Measurements from ENCODE around the gene DAAM2.

DAAM2 gene

DNA sequence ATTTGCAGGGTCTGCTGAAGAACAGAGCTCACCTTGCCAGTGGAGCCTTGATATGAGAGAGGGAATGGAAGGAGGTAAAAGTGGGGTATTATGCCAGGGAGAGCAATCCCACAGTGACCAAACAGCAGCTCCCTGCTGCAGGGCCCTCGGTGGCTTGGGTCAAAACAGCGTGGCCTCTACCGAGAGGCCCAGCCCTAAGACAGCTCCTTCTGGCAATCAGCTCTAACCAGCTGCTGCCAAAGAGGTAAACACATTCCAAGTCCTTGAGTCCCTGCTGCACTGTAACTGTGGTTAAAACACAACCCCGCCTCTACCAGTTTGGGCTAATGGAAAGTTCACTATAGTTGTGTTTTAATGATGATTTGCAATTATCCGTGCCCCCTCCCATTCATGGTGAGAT is 1.4 kb upstream of the DAAM2 start:
- no peak for DNase-seq

DNA sequence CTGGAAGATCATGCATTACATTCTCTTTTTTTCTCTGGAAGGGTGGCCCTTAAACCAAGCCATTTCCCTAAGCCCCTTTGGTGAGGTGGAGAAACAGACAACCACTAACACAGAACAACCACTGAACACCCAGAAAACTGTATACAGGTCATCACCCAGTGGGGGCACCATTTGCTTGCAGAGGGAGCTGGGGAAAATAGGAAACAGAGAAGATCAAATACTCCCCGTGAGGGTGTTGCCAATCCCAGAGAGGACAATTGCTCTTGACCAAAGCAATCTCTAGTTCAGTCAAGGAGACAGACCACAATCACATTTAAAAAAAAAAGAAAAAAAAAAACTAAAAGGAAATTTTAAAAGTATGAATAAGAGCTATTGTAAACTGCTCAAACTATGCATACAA is 865 bp upstream of the DAAM2 start:
- DNase-seq: no peak

DNA sequence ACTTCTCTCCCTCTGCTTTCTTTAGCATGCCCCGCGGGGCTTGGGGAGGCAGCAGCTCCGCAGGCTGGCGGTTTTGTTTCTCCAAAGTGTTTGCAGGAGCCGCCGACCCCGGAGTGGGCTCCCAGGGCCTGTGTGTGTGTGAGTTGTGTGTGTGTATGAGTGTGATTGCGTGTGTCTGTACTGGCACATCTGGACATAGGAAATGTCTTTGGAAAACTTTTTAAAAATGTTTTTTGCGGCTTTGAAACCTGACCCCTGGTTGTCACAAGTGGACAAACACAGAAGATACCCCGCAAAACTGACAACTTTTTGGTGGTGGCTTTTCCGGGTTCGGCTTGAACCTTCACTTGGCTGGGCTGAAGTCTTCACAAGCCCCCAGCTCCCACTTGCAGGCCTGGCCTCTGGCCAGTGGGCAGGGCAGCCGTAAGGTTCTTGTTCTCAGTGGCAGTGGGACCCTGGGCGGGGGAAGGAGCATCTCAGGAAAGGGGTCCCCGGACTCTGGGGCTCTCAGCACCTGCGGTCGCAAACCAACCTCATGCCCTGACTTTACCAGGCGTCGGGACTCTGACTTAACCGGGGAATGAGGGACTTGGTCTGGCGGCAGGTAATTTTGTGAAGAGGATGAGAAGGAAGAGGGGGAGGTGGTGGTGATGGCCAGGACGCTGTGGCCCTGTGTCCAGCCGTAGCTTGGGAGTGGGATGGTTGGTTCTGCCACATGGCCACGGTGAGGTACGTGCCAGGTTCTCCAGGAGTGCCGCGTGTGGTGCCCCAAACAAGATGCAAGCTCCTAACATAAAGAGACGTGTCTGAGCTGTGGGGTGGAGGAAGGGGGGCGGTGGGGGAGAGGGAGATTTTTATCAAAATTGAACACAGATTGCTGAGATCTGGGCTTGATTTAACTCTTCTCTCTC is 619 bp downstream of the DAAM2 start:
- no peak for DNase-seq

DNA sequence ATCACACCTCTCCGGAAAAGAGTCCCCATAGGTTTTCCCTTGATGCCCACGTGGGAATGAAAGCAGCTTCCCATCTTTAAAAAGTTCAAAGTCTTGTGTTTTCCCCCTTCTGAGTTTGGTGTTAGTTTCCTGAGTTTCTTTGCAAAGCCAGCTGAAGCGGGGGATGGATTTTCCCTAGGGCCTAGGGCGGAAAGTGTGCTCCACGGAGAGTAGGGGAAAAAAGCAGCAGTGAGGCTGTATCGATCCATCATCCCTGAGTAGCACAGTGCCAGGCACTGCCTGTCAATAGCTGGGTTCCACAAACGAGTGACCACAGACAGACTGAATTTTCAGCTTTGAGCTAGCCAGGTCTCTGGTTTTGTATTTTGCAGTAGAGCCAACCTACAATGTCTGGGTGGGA is 1.3 kb downstream of the DAAM2 start:
- DNase-seq: no peak

DNA sequence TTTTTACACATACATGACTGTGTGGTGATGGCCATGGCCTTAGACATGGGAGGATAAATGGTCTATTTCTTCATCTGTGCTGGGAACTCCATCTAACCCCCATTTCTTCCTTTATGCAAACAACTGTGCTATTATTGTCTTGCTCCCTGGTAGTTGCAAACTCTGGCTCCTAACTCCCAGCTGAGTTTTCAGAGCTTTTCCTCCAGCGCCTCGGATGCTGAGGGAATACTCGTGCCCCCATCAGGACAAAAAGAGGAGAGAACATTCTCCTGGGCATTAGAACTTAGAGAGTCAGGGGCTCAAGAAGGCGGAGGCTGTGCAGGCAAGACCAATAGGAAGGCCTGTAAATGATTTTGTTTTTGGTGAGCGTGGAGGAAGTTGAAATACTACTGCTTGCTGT is 2.1 kb downstream of the DAAM2 start:
- no peak for DNase-seq

DNA sequence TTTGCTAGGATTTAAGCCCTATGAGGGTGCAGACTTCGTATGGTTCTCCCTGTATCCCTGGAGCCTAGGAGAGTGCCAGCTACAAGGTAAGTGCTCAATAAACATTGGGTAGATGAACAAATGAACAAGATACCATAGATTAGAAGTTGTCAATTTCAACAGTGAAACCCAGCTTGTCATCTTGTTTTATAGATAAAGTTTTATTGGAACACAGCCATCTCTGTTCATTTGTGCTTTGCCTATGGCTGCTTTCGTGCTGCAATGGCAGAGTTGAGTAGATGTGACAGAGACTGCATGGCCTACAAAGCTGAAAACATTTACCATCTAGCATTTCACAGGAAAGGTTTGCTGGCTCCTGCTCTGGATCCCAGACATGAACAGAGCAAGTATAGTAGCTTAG is 5.6 kb downstream of the DAAM2 start:
- no peak for DNase-seq

DNA sequence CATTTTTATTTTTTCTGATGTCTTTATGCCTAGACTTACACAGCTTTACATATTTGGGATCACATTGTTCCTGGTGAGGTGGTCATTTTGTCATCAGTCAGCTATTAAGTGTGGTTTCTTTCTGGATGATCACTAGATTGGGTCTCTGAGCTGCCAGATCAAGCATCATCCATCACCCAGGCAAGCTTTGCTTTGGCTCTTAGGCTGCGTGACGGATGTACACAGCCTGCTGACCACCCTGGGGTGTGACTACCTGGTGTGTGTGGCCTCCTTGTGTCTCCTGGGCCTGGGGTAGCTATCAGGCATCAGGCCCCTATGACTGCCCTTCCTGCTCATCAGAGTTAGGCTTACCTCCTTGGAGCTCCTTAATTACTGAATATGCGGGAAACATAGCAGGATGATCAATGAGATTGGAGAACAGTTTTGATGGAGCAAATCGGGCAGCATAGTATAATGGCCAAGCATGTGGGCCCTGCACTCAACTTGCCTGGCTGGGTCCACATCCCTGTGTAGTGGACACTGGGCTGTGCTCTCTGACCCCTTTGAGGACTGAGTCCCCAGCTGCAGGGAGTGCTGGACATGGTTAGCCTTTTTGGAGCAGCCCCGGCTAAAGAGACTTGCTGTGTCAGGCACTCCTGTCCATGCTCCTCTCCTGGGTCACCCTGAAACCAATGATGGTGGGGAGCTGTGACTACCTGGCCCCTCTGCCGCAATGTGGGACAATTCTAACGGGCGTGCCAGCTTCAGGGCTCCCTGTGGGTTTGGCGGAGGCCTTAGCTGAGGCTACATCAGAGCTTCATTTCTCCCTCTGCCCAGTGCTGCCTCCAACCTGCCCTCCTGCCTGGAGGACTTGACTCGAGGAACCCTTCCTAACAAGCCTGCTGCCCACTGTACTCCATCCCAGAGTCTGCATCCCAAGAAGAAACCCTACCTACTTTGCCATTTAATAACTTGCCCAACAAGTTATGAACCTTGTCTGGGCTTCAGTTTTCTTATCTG is 8.2 kb downstream of the DAAM2 start:
- DNase-seq: no peak

DNA sequence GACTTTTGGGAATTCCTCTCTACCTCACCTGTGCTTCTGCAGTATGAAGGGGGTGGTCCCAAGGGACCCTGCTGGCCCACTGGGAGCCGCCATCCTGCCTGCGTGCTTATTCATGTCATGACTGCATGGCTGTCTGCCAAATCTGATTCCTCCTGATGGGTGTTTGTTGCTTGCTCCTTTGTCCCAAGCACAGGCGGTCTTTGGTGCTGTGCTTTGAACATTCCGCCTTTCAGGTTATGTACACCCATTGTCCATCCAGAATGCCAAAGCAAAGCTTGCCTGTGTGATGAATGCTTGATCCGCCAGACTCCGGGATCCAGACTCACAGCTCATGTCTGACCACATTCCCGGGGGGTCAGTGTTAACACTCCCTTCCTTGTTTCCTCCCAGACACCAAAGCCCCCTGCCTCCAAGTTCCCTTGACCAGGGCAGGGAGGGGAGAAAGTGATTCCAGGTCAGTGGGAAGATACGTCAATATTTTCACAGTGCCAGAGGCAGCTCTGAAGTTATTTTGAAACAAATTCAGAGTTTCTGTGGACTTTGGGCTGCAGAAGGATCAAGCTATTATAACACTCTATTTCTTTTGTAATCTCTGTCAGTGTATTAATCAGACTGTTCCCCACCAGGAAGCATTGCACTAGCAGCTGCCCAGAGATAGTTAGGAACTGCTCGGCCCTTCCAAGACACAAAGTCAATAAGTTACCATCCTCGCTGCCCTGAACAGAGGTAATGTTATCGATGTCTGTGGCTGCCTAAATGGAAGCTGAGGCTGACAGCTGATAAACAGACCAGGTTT is 9.5 kb downstream of the DAAM2 start:
- peak; percentile 74 for DNase-seq

DNA sequence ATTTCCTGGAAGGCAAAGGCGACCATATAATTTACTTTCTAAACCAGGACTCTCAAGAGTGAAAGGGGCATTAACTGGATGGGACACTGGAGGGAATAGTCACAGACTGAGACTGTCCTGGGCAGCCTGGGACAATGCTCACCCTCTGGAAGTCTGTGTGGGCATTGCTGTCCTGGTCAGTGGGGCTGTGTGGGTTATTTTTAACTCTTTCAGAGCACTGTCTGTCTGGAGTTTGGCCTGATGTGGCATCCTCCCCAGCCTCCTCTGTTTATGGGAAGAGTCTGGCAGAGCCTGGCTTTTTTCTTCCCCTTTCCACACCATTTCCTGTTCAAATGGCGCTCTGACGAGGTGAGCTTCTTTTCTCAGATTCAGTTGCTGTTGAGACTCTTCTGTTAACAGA is 11.7 kb downstream of the DAAM2 start:
- no peak for DNase-seq

DNA sequence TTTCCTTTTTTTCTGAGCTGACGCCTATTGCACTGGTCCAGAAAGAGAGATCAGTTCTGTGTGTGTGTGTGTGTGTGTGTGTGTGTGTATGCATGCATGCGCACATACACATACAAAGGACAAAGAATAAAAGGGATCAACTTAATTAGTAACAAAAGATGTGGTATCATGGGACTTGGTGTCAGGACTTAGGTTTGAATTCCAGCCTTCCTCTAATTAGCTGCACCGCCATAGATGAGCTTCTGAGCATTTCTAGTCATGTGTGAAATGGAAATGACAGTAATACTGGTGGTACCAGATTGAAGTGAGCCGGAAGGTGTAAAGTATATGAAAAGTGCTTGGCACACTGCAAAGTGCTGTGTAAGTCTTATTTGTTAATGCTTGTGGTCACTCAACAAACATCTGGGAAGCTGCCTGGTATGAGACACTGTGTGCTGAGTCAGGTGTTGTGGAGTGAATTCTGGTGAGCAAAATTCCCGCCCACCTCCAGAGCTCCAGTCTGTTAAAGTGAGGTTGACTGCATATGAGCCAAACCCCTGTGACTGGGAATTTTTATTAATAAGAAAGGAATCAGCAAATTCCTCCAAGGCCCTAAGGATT is 12.4 kb downstream of the DAAM2 start:
- DNase-seq: no peak

DNA sequence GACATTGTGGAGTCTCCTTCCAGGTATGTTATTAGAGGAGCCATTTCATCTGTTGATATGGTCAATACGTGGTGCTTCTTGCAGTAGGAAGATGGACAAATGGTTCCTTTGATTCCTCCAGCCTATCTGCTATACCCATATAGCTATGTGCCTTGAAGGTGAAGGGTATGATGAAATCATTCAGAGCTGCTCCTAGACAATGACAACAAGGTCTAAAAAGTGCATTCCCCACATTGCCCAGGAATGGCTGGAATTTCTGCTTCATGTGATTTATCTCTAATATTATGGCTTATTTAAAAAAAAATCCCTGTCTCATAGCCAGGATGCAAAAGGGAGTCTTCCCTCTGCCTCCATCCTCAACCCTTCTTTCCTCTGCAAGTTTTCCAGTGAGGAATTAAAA is 14.1 kb downstream of the DAAM2 start:
- DNase-seq: no peak

DNA sequence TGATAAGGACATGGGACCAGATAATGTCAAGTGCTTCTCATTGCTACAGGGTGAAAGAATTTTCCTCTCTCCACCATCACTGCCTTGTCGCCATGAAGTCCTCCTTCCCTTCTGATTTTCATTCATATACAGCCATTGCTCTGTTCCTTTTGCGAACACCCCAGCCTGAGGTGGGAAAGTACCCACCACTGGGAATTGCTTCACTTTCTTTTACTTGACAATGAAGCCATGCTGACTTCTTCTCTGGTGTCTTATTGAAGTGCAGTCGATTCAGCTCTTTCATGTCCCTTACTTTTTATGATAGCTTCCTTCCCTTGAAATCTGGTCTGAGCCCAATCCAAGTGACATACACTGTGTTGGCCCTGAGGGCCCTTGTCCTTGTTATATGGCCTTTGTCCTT is 16.2 kb downstream of the DAAM2 start:
- no peak for DNase-seq

DNA sequence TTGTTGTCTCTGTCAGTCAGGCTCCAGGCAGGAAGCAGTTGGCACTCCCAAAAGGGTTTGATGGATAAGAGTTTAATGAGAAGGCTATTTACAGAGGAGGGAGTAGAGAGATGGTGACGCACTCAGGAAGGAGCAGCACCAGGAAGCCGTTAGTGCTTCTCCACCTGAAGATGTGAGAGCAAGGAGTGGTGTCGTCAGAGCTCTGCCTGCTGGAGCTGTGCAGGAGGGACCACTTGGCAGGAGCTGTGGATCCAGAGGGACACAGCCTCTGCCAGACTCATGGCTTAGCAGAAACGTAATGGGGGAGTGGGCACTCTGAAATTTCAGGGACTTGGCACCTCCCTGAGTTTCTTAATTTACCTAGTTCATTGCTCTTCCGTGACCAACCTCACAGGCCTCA is 16.8 kb downstream of the DAAM2 start:
- peak; percentile 16 for DNase-seq

DNA sequence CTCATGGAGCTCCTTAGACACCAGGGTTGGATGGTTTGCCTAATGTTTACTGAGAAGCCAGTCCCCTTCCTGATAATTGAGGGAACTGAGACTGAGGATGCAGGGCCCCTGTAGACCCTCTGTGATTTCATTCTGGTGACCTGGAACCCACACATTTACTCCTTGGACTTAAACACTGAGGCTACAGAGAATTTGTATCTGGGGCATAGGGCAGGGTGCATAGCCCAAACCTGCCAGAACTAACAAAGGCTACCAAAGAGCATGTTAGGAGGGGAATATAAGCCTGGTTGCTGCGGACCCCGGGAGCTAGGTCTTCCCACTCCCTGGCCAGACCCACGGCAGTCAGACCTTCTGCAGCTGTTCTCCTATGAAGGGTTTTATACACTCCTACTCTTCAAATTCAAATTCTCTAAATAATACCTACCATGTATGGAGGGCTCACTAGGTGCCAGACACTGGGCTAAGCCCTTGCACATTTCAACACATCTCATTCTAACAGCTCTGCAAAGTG is 19.7 kb downstream of the DAAM2 start:
- no peak for DNase-seq

DNA sequence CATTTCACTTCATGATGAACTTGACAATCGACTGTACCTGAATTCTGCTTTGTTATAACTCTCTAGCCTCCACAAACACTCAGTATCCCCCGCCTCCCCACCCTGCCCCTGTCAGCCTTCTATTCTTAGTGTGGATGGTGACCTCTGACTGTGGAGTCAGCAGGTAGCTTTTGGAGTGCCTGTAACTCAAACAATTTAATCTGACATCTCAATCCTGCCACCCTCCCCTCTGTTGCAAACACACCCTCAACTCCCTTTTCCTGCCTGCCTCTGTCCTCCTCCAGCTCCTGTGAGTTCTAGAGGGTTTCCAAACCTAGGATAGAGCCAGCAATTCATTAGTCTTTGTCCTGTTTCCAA is 20.3 kb downstream of the DAAM2 start:
- DNase-seq: no peak

DNA sequence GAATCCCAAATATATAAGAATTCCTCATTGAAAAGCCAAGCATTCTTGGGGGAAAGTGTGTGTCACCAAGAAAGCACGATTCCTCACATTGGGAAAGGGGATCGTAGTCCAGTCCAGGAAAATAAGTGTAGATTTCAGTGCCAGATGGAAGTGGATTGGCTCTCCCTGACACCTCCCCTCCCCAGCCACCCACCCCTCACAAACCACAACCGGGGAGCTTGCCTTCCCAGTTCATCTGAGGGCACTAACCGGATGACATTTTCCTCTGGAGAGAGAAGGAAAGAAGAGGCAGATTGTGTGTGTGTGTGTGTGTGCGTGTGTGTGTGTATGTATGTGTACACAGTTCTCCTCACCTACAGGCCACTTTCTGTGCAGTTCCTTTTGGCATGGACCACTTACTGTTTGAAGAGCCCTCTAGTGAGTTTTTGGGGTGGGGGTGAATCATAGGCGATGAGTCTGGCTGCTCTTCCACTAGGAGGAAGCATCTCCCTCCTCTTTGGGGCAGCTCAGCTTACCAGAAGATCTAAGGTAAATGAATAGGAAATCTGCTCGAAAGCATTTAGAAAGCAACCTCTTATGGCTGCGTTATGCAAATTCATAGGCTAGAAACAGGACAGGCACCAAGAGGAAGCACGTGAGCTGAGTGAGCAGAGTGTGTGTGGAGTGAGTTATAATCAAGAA is 20.8 kb downstream of the DAAM2 start:
- peak; percentile 68 for DNase-seq

DNA sequence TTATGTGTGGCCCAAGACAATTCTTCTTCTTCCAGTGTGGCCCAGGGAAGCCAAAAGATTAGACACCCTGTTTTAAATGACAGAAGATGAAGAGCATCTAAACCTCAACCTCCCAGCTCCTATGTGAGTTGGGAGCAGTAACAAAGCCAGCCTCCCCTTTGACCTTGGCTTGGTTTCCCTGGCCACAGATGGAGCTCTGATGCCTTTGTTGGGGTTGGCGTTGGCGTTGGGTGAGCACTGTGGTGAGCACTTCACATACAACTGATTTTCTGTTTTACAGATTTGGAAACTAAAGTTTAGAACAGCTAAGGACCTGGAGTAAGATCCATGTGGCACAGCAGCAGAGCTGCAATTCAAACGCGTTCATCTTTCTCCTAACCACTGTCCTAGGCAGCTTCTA is 22.1 kb downstream of the DAAM2 start:
- DNase-seq: no peak

DNA sequence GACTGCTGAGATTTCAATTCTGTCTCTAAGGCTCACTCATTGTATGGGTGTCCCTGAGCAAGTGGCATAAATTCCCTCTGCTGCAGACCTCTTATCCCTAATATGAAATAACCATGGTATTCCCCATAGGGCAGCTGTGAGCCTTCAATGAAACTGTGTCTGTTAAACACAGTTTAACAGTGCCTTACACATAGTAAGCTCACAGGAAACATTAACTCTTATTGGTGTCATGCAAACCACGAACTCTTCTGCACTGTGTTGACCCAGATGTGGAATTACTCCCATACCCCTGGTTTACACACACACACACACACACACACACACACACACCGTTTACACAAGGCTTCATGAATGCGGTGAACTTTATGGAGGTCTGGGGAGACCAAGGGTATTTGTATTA is 23.2 kb downstream of the DAAM2 start:
- no peak for DNase-seq

DNA sequence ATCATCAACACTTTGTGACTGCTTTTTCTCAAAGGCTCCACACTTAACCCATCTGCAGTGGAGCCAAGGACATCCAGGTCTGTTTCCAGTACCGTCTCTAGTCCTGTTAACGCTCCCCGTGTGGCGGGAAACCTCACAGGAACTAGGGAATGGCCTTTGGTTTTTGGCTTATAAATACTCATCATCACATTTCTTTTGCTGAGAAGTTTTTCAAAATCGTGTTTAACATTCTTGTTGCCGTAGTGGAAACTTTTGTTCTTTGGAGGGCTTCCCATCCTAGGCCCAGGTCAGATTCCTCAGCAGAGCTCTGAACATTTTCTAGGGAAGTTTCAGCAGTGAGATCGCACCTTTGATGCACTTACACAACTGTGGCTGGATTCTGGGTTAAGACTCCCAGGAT is 24.6 kb downstream of the DAAM2 start:
- DNase-seq: no peak

DNA sequence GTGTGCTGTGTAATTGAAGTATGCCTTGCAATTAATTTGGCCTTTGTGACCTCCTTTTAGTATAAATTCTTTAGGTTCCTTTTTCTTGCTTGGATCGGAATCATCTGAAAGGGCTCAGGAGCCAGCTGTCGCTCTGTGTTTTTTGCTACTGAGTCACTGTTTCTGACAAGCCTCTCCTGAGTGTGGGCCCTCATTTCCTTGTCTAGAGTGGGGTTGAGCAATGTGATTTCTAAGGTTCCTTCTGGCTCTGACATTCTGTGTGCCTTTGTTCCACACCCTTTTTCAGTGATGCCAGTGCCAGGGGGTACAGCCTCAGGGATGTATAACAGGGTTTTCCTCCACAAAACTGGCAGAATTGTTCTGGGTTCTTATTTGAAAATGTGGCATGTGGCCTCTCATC is 26.5 kb downstream of the DAAM2 start:
- no peak for DNase-seq

DNA sequence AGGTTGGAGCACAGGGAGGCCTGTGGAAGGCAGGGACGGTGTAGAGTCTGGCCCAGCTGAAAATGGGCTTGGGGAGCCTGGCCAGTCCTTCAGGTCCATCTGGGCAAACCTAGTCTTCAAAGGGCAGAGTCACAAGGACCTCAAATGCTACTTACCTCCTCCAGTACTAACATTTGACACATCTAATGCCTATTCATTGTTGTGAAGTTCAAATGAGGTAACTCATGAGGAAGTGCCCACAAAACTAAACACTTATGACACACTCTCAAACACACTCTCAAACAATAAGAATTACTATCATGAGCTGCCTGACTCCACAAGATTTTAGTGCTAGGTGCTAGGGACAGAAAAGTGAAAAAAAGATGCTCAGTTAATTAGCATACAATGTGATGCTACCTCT is 27.1 kb downstream of the DAAM2 start:
- no peak for DNase-seq

DNA sequence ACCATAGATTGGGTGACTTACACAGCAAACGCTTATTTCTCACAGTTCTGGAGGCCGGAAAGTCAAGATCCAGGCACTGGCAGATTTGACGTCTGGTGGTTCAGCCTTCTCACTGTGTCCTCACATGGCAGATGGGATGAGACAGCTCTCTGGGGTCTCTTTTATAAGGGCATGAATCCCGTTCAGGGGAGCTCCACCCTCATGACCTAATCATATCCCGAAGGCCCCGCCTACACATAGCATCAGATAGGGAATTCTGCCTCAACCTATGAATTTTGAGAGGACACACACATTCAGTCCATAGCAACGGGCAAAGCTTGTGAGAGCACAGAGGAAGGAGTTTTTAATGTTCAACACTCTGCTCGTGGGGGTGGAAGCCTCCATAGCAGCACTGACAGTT is 27.5 kb downstream of the DAAM2 start:
- no peak for DNase-seq

Measured in NCI-H1436 treated with DMSO at 0.1 percent for 48 hours (cell line).